AG04449 (cell line): ENCODE measurements around the gene SMC1A.

Experiments used
- CTCF ChIA-PET: fragments of 350-600 bp; formaldehyde crosslinking; extraction: SDS; loops from one replicate; lab custom pipeline; 2021; ENCODE audit warnings: antibody characterized with exemption; lab: Yijun Ruan, JAX
- POLR2A ChIA-PET: fragments of 400-600, 350-600 bp; formaldehyde crosslinking; extraction: SDS; loops from one replicate; lab custom pipeline; 2020; ENCODE audit warnings: antibody characterized with exemption, inconsistent platforms; lab: Yijun Ruan, JAX
- DNase-seq: peaks from one replicate; pipeline ENCODE4 v3.0.0-alpha.2; 2010; ENCODE audit warnings: low read depth, low spot score
- H3K4me3 ChIP-seq: 2 replicates; pipeline ENCODE4 v1.5.1; 2011; ENCODE audit warnings: low read depth, mild to moderate bottlenecking, control low read depth, low read length
- TF ChIP-seq, protein P1 (sequence below): IDR thresholded peaks from one replicate; pipeline ENCODE4 v1.5.1; 2011; ENCODE audit warnings: mild to moderate bottlenecking, moderate library complexity, low read length, control low read depth, inconsistent platforms; ENCODE audit not compliant: insufficient read depth; ENCODE audit errors: missing control alignments

SMC1A gene

DNA sequence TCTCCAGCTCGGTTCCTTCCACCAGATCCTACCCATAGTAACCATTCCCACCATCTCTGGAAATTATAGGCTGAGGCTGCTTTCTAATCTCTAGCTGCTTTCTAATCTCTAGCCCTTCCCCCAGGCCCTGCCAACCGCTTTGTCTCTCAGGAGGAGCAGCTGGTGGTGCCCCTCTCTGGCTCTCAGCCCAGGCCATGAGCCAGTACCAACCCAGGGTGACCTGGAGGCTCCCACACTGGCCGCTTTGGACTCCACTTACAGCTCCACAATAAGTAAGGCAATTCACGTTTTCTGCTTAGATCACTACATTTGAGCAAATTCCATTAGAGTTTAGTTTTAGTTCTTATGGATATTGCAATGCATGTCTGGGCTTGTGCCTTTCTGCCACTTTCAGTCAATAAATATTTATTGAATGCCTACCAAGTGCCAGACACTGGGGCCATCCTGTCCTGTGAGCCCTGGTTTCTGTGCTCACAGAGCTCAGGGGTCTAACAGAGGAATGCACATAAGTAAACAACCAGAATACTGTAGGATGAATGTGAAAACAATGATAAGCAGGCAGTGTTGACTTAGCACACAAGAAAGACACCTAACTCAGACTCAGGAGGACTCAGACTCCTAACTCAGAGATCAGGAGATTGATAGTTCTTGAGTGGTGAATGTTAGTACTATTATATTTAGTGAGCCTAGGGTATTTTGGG, 38.9 kb downstream of the SMC1A start:
- TF ChIP-seq, protein P1, sequence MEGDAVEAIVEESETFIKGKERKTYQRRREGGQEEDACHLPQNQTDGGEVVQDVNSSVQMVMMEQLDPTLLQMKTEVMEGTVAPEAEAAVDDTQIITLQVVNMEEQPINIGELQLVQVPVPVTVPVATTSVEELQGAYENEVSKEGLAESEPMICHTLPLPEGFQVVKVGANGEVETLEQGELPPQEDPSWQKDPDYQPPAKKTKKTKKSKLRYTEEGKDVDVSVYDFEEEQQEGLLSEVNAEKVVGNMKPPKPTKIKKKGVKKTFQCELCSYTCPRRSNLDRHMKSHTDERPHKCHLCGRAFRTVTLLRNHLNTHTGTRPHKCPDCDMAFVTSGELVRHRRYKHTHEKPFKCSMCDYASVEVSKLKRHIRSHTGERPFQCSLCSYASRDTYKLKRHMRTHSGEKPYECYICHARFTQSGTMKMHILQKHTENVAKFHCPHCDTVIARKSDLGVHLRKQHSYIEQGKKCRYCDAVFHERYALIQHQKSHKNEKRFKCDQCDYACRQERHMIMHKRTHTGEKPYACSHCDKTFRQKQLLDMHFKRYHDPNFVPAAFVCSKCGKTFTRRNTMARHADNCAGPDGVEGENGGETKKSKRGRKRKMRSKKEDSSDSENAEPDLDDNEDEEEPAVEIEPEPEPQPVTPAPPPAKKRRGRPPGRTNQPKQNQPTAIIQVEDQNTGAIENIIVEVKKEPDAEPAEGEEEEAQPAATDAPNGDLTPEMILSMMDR = no peak
- ChIA-PET CTCF (no interaction called here), POLR2A (no interaction called here)
- no peak for DNase-seq
- H3K4me3 ChIP-seq = no peak overlapping the region

GRCh38 chrX:53379747-53380146, 42.7 kb downstream of the SMC1A start:
- TF ChIP-seq, protein P1 = no peak
- DNase-seq = no peak
- ChIA-PET CTCF (interaction anchor here (1.4 kb wide), 1 partner anchor 67 kb away, joined by 6 read pairs; no protein-coding TSS in a partner anchor), POLR2A (no interaction called here)
- no peak overlapping the region for H3K4me3 ChIP-seq

GRCh38 chrX:53379008-53379710, 43.3 kb downstream of the SMC1A start:
- ChIA-PET CTCF (interaction anchor here (1.2 to 1.4 kb wide), 2 partner anchors 9 to 66 kb away, joined by 3 to 6 read pairs; no protein-coding TSS in a partner anchor), POLR2A (no interaction called here)
- no peak overlapping the region for H3K4me3 ChIP-seq
- DNase-seq = no peak
- TF ChIP-seq, protein P1 = no peak

GRCh38 chrX:53377464-53377863, 45.0 kb downstream of the SMC1A start:
- ChIA-PET CTCF (no interaction called here), POLR2A (no interaction called here)
- H3K4me3 ChIP-seq = no peak overlapping the region
- no peak for DNase-seq
- TF ChIP-seq, protein P1 = no peak

DNA sequence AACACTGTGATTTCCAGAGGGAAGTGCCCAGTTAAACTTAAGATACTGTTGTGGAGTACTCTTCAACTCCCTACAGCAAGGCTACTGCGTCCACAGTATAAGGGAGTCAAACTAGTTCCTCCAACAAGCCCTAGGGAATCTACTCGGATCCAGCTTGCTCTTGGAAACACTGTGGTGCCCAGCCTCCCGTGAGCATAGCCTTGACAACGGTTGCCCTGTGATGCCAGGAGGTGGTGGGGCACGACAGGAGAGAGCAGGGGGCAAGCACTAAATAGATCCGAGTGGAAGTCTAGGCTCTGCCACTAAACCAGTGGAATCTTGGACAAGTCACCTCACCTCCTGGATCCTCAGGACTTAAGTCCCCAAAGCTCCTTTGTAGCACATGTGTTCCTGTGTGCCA, 45.6 kb downstream of the SMC1A start:
- ChIA-PET POLR2A (no interaction called here), CTCF (no interaction called here)
- no peak for DNase-seq
- no peak overlapping the region for H3K4me3 ChIP-seq
- TF ChIP-seq, protein P1 = no peak

DNA sequence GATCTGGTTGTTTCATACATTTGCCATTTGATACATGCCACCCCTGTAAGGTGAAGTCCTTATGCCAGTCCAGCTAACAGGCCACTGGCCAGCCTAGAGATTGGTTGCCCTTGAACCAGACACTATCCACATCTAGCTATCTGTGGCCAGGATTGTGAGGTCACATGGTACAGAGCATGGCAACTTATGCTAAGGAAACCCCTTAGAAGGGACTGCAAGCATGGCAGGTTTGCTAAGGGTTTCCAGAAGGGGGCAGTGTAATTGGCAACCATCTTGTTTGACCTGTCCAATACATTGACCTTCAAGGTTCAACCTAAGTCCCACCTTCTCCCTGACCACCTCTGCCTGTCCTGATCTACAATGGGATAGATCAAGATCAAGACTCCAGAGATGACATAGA, 47.5 kb downstream of the SMC1A start:
- POLR2A ChIA-PET = no interaction called here
- CTCF ChIA-PET = no interaction called here
- TF ChIP-seq, protein P1 = no peak
- DNase-seq = no peak
- no peak overlapping the region for H3K4me3 ChIP-seq
